OCI-M2 (cell line): Measurements from ENCODE around the gene ADGRG1.

Experiments used
- DNase-seq: peaks from one replicate; lab custom pipeline; 2025; ENCODE audit not compliant: unreplicated experiment; lab: John Stamatoyannopoulos, UW

ADGRG1 gene

GRCh38 chr16:57682809-57683635, 54.6 kb downstream of the ADGRG1 start:
- DNase-seq: no peak

DNA sequence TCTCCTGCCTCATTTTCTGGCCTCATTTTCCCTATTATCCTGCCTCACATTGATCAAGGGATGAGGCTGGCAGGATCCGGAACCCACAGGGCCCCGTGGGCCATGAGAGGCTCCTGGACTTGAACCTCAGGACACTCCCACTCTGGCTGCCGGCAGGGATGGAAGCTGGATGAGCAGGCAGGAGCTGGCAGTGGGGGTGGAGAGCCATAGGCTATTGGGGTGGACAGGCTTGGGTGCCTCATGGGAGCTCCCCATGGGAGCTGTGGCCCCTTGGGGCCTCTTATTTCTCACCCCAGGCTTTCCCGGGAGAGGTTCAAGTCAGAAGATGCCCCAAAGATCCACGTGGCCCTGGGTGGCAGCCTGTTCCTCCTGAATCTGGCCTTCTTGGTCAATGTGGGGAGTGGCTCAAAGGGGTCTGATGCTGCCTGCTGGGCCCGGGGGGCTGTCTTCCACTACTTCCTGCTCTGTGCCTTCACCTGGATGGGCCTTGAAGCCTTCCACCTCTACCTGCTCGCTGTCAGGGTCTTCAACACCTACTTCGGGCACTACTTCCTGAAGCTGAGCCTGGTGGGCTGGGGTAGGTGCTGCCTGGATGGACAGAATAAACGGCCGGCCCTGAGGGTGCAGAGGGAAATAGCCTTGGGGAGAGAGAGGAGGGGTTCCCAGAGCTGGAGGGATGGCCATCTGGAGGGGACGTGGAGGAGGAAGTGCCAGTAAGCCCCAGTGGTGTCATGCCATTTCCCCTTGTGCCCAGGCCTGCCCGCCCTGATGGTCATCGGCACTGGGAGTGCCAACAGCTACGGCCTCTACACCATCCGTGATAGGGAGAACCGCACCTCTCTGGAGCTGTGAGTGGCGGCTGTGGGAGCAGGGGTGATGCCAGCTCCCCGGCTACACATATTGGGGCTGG, 55.5 kb downstream of the ADGRG1 start:
- no peak for DNase-seq

- DNase-seq: no peak
Observed at GRCh38 chr16:57684626-57685358, 56.4 kb downstream of the ADGRG1 start.

DNA sequence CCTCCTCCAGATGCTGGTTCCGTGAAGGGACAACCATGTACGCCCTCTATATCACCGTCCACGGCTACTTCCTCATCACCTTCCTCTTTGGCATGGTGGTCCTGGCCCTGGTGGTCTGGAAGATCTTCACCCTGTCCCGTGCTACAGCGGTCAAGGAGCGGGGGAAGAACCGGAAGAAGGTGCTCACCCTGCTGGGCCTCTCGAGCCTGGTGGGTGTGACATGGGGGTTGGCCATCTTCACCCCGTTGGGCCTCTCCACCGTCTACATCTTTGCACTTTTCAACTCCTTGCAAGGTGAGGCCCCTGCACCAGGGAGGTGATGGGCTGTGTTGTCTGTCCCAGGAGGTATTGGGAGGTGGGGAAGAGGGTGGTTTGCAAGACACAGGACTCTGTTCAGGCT, 57.2 kb downstream of the ADGRG1 start:
- DNase-seq: no peak

DNA sequence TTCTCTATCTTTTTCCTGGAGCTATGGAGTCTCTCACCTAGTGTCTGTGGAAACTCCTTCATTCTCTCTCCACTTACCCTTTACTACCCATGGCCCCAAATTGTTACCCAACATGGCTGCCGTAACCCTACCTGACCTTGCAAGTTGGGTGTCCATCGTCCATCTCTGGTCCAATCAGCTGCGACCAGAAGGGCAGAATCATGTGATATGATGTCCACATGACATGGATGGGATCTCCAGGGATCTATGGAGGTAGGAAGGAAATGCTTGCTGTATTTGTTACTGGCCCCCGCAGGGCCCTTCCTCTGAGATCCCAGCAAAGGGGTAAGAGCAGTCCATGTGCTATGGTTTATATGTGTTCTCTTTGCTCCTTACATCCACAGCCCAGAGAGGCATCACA, 58.1 kb downstream of the ADGRG1 start:
- no peak for DNase-seq

DNA sequence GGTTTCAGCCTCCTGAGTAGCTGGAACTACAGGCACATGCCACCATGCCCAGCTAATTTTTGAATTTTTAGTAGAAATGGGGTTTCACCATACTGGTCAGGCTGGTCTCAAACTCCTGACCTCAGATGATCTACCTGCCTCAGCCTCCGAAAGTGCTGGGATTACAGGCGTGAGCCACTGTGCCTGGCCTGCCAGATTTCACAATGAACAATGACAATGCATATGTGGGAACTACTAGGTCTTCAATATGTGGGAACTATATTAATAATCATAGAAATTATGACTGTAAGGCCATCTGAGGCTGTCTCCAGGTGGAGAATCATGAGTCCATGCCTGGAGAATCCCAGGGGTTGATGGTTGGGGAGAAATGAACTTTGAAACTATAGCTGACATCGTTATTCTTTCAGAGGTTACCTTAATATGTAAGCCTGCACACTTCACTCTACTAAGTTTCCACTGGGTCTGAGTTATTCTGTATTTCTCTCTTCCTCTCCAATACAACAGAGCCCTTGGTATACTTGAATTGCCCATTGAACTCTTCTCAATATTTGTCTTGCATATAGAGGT, 59.0 kb downstream of the ADGRG1 start:
- DNase-seq: no peak

GRCh38 chr16:57688487-57688986, 60.1 kb downstream of the ADGRG1 start:
- DNase-seq: no peak

DNA sequence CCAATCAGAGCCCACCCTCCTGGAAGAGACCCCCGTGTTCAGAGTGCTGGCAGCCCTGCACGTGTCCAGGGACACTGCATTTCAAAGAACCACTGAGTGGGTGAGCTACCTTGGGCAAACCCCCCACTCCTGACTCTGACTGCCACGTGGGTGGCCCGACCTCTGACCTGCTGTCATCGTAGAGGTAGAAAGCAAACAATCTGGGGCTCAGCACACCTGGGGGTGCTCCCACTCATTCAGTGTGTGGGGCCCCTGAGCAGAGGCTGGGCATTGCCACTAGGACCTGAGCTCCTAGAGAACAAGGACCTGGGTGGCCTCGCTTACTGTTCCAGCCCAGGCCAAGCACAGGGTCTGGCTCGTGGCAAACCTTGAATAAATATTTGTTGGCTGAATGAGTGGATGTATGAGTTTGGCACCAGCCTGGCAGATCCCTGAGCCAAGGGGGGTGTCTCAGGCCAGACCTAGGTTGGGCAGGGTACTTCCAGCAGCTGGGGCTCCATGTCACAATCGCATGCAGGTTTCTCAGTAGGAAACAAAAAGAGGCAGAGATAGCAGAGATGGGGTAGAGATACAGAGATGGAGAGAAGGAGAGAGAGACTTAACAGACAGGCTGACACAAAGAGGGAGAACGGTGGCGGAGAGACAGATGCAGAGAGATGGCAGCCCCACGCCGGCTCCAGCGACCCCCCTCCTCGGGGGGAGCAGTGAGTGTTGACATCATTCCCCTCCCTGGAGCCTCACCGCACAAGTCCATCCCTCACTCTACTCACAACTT, 60.7 kb downstream of the ADGRG1 start:
- no peak for DNase-seq

- peak; percentile 19 for DNase-seq
Observed at GRCh38 chr16:57689762-57690558, 61.5 kb downstream of the ADGRG1 start.

- no peak for DNase-seq
Observed at GRCh38 chr16:57690782-57691471, 62.5 kb downstream of the ADGRG1 start.

GRCh38 chr16:57692636-57693035, 64.2 kb downstream of the ADGRG1 start:
- DNase-seq: no peak

DNA sequence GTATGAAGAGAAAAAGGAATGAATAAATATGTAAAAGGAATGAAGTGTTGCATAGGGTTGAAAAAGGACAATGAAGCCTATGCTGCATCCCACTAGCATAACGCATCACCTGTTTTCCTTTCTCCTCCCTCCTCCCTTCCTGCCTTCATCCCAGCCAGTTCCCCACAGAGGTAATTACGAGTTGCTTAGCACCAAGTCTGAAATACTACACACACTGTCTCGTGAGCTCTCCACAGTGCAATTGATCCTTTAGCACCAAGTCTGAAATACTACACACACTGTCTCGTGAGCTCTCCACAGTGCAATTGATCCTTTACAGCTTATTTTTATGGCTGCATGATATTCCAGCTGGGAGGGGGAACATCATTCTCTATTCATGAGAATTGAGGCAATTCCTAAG, 65.1 kb downstream of the ADGRG1 start:
- DNase-seq: no peak

DNA sequence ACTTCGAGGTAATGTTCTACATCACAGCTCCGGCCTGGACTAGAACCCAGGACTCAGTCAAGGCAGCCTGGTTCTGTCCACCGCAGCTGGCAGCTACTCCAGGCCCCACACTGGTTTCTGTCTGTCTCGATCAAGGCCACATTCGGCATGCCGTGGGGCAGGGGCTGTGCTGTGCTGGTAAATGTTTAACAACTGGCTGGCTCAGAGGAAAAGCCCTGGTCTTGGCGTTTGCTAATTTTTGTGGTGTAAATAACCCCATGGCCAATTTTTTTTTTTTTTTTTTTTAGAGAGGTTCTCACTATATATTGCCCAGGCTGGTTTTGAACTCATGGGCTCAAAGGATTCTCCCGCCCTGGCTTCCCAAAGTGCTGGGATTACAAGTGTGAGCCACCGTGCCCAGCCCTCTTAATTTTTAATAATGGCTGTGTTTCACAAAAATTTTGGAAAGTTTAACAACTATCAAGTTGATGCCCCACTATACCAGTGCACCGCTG, 65.8 kb downstream of the ADGRG1 start:
- no peak for DNase-seq

- DNase-seq: peak; percentile 50
Observed at GRCh38 chr16:57694725-57695679, 66.6 kb downstream of the ADGRG1 start, which contains the start of gene DRC7. TSS of gene DRC7 (plus strand) at chr16:57694806. CDS start at chr16:57697950, 3,144 bp downstream.

DNA sequence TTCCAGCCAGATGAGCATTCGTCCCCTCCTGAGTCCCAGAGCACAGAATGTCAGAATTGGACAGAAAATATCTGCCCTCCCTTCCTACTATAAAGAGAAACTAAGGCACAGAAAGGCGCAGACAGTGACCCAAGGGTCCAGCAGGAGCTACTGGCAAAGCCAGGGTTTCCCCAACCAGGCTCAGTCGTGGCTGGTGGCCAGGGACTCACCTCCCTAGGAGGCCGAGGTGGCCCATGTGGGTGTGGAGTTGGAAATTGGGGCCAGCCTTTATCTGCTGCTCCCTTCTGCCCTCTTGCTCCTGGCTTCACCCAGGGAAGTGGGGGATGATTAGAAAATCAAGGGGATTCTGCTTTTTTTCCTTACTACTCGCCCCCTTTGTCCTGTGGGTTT, 67.2 kb downstream of the ADGRG1 start:
- no peak for DNase-seq

DNA sequence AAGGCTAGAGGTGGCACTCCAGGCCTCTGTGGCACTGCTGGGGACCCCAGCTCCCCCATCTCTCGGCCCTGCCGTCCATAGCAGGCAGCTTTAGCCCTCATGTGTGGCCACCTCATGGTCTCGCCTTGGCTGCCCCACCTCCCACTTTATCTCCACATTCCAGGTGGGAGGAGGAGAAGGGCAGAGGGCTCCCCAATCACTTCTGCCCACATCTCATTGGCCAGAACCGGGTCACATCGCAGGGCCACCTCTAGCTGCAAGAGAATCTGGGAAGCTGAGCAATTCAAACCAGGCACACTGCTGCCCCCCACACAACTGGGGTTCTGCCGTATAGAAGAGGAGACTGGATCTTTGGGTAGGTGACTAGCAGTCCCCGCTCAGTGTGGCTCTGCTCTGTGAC, 67.8 kb downstream of the ADGRG1 start:
- DNase-seq: no peak

- DNase-seq: no peak
Observed at GRCh38 chr16:57697896-57698537, 69.6 kb downstream of the ADGRG1 start.
